OCI-LY7 (cell line): ENCODE data around the gene GTF2F1.

Source experiments
- EZH2phosphoT487 ChIP-seq: fragments of 200-600 bp; sonication (generic); IDR thresholded peaks from 2 replicates; pipeline ENCODE4 v1.6.1; 2018; ENCODE audit warnings: low read depth, borderline replicate concordance, mild to moderate bottlenecking, mixed run types, antibody characterized with exemption, low read length, moderate library complexity, mixed read lengths
- TF ChIP-seq, protein P1 (sequence below): fragments of 200-600 bp; sonication (generic); conservative IDR thresholded peaks from 2 replicates; pipeline ENCODE4 v1.5.1; 2014; ENCODE audit warnings: mild to moderate bottlenecking, antibody characterized with exemption, low read length, moderate library complexity, mixed read lengths

DNA sequence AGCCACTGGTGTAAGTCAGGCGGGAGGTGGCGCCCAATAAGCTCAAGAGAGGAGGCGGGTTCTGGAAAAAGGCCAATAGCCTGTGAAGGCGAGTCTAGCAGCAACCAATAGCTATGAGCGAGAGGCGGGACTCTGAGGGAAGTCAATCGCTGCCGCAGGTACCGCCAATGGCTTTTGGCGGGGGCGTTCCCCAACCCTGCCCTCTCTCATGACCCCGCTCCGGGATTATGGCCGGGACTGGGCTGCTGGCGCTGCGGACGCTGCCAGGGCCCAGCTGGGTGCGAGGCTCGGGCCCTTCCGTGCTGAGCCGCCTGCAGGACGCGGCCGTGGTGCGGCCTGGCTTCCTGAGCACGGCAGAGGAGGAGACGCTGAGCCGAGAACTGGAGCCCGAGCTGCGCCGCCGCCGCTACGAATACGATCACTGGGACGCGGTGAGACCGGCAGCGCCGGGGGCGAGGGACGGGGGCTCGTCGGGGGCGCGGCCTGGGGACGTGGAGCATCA lies 20.3 kb downstream of the GTF2F1 start, which contains the start of gene ALKBH7:
- TF ChIP-seq, protein P1, sequence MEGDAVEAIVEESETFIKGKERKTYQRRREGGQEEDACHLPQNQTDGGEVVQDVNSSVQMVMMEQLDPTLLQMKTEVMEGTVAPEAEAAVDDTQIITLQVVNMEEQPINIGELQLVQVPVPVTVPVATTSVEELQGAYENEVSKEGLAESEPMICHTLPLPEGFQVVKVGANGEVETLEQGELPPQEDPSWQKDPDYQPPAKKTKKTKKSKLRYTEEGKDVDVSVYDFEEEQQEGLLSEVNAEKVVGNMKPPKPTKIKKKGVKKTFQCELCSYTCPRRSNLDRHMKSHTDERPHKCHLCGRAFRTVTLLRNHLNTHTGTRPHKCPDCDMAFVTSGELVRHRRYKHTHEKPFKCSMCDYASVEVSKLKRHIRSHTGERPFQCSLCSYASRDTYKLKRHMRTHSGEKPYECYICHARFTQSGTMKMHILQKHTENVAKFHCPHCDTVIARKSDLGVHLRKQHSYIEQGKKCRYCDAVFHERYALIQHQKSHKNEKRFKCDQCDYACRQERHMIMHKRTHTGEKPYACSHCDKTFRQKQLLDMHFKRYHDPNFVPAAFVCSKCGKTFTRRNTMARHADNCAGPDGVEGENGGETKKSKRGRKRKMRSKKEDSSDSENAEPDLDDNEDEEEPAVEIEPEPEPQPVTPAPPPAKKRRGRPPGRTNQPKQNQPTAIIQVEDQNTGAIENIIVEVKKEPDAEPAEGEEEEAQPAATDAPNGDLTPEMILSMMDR, result no peak
- no peak for TF ChIP-seq EZH2phosphoT487
